Esophagus muscularis mucosa (tissue), 4 donors: ENCODE measurements around the gene HOXD11.

Source experiments
- EP300 ChIP-seq: sonication (generic); formaldehyde crosslinking; IDR thresholded peaks from one replicate; pipeline ENCODE4 v1.6.1; 2017; ENCODE audit warnings: antibody characterized with exemption
- POLR2A ChIP-seq: fragments of 450-650 bp; IDR thresholded peaks from one replicate; pipeline ENCODE4 v1.6.1; 2017; ENCODE audit warnings: antibody characterized with exemption, moderate library complexity, mild to moderate bottlenecking, low read depth
- POLR2AphosphoS5 ChIP-seq, 2 donors: sonication (generic); formaldehyde crosslinking; IDR thresholded peaks; one replicate each; pipeline ENCODE4 v1.6.1; 2017; ENCODE audit warnings: antibody characterized with exemption in 2 of 2
- TF ChIP-seq, protein P1 (sequence below), 3 experiments: fragments of 200-600 bp in 2 of 3; fragments of 450-650 bp in 1 of 3; sonication (generic) in 2 of 3; IDR thresholded peaks; one replicate each; pipeline ENCODE4 v1.5.1; 2017 to 2019; ENCODE audit warnings: antibody characterized with exemption in 3 of 3, mild to moderate bottlenecking in 2 of 3, moderate library complexity in 1 of 3

DNA sequence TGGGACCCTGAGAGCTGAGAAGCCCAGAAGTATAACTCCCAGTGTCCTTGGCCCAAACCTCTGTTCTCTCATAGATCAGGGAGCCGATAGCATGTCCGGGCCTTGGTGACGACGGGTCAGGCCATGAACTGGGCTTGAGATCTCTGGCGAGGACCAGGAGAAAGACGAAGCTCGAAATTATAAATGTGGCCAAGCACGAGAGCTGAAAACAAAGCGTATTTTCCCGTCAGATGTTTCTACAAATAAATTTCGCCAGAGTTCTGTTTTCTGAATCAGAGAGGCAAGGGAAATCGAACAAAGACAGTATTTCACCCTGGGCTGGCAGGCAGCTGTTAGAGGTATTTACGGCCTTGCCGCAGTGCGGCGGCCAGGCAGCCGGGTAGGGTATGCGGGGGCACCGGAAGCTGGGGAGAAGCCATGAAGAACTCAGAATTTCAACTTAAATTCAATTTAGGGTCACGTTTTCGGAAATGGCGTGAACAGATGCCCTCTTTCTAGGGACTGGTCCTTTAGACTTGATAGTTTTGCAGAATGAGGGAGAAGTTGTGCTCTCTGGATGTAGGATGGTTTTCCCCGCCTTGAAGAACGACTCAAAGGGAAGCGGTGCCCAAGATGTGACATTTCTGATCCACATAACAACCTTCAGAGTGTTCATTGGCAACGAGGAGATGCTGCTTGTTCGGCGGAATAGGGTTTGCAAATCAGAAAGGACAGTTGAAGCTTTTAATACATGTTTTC is 32.0 kb downstream of the HOXD11 start:
- TF ChIP-seq POLR2A: no peak
- no peak for TF ChIP-seq POLR2AphosphoS5 (IDR thresholded peaks at IDR 0.05)
- TF ChIP-seq, protein P1, sequence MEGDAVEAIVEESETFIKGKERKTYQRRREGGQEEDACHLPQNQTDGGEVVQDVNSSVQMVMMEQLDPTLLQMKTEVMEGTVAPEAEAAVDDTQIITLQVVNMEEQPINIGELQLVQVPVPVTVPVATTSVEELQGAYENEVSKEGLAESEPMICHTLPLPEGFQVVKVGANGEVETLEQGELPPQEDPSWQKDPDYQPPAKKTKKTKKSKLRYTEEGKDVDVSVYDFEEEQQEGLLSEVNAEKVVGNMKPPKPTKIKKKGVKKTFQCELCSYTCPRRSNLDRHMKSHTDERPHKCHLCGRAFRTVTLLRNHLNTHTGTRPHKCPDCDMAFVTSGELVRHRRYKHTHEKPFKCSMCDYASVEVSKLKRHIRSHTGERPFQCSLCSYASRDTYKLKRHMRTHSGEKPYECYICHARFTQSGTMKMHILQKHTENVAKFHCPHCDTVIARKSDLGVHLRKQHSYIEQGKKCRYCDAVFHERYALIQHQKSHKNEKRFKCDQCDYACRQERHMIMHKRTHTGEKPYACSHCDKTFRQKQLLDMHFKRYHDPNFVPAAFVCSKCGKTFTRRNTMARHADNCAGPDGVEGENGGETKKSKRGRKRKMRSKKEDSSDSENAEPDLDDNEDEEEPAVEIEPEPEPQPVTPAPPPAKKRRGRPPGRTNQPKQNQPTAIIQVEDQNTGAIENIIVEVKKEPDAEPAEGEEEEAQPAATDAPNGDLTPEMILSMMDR (IDR thresholded peaks at IDR 0.05): no peak
- TF ChIP-seq EP300: no peak
